Measurements from ENCODE around the gene ENOX1. TPM values are rescaled to one million over a fixed set of nuclear protein-coding genes. Genes with fewer than 3 reads are reported as not detected.

ENOX1 gene
- total RNA-seq, 1 experiment from 2014 or later, result 0.95 TPM

- Histone ChIP-seq H3K4me3 (ENCODE audit: low read length) (peak overlapping the region; percentile 45; the same call in 1 of the 2 replicates), H4K20me1 (ENCODE audit: low read length) (no peaks in the 10 kb centered on the region), H3K4me2 (ENCODE audit: low read length) (peak overlapping the region; percentile 81), H3F3A (ENCODE audit: low read length, unreplicated experiment) (no peaks in the 10 kb centered on the region), H3K4me1 (ENCODE audit: insufficient read depth, low read length) (peaks cover 14% of the 10 kb centered on the region), H3K36me3 (ENCODE audit: low read depth, low read length) (no peaks in the 10 kb centered on the region), H3K9me2 (replicated peaks; ENCODE audit: low read length) (no peaks in the 10 kb centered on the region), H3K9ac (ENCODE audit: low read length) (no peak overlapping the region; the same call in 1 of the 2 replicates), H3K9me3 (ENCODE audit: low read length) (no peaks in the 10 kb centered on the region), H3K79me2 (ENCODE audit: low read length) (no peaks in the 10 kb centered on the region), H3K27ac (ENCODE audit: low read length) (peak overlapping the region; percentile 50), H3K27me3 (ENCODE audit: low read length) (no peaks in the 10 kb centered on the region), H2AFZ (ENCODE audit: low read length) (peak overlapping the region; percentile 53; the same call in 1 of the 2 replicates)
- intact Hi-C loops (cut with micrococcal nuclease), result loop anchor here (10.0 kb wide), 1 partner anchor 98 kb away; the partner anchor contains the start of gene ENOX1
- CTCF ChIA-PET, result no interaction called here
- peak; percentile 93 for ATAC-seq
- TF ChIP-seq EZH2 (IDR thresholded peaks at IDR 0.05; ENCODE audit: low read length, unreplicated experiment), result no peak
- TF ChIP-seq EZH2phosphoT487 (IDR thresholded peaks at IDR 0.05; ENCODE audit: borderline replicate concordance, low read length), result no peak
- no peak for TF ChIP-seq CTCF (conservative IDR thresholded peaks at IDR 0.05; ENCODE audit: low read depth, low read length)
- POLR2A ChIA-PET (ENCODE audit: unreplicated experiment), result no interaction called here
- DNase-seq, result peak; percentile 59
- BruUV-seq (replicated peaks), result no TSS peak
These were observed 100.2 kb downstream of the ENOX1 start for GRCh38 chr13:43686557-43686956.

GRCh38 chr13:43684963-43685725 is 101.6 kb downstream of the ENOX1 start:
- DNase-seq, result peak; percentile 21

More at GRCh38 chr13:43684963-43685725, 101.6 kb downstream of the ENOX1 start:
- Histone ChIP-seq H3K9me3 (ENCODE audit: low read length) (no peaks in the 10 kb centered on the region), H4K20me1 (ENCODE audit: low read length) (no peaks in the 10 kb centered on the region), H3K9ac (ENCODE audit: low read length) (no peak overlapping the region), H3K9me2 (replicated peaks; ENCODE audit: low read length) (no peaks in the 10 kb centered on the region), H2AFZ (ENCODE audit: low read length) (no peak overlapping the region), H3K36me3 (ENCODE audit: low read depth, low read length) (no peaks in the 10 kb centered on the region), H3K79me2 (ENCODE audit: low read length) (no peaks in the 10 kb centered on the region), H3K4me3 (ENCODE audit: low read length) (no peak overlapping the region), H3K27ac (ENCODE audit: low read length) (no peak overlapping the region), H3F3A (ENCODE audit: low read length, unreplicated experiment) (no peaks in the 10 kb centered on the region), H3K4me2 (ENCODE audit: low read length) (no peak overlapping the region), H3K4me1 (ENCODE audit: insufficient read depth, low read length) (peaks cover 14% of the 10 kb centered on the region), H3K27me3 (ENCODE audit: low read length) (no peaks in the 10 kb centered on the region)
- no peak for ATAC-seq
- ChIA-PET CTCF (no interaction called here), POLR2A (ENCODE audit: unreplicated experiment) (no interaction called here)
- TF ChIP-seq CTCF (conservative IDR thresholded peaks at IDR 0.05; ENCODE audit: low read depth, low read length) (no peak), EZH2 (IDR thresholded peaks at IDR 0.05; ENCODE audit: low read length, unreplicated experiment) (no peak), EZH2phosphoT487 (IDR thresholded peaks at IDR 0.05; ENCODE audit: borderline replicate concordance, low read length) (no peak)
- BruUV-seq (replicated peaks), result no TSS peak
- intact Hi-C loops (cut with micrococcal nuclease), result loop anchor here (10.0 kb wide), 1 partner anchor 100 kb away; the partner anchor contains the start of gene ENOX1
